CD4-positive, alpha-beta T cell treated with Interleukin-4 for 4 hours (primary cell): Measurements from ENCODE around the gene DCHS1.
A peak's percentile ranks its signal among the peaks of the same experiment; 100 is the strongest.
"Not testable (repeated sequence)": the region's sequence is repeated elsewhere in the genome, so short reads cannot be mapped to it uniquely, and the experiment has no call there.

Experiments
- DNase-seq: peaks from one replicate; pipeline ENCODE4 v3.0.0-alpha.2; 2020

The DCHS1 gene, protein sequence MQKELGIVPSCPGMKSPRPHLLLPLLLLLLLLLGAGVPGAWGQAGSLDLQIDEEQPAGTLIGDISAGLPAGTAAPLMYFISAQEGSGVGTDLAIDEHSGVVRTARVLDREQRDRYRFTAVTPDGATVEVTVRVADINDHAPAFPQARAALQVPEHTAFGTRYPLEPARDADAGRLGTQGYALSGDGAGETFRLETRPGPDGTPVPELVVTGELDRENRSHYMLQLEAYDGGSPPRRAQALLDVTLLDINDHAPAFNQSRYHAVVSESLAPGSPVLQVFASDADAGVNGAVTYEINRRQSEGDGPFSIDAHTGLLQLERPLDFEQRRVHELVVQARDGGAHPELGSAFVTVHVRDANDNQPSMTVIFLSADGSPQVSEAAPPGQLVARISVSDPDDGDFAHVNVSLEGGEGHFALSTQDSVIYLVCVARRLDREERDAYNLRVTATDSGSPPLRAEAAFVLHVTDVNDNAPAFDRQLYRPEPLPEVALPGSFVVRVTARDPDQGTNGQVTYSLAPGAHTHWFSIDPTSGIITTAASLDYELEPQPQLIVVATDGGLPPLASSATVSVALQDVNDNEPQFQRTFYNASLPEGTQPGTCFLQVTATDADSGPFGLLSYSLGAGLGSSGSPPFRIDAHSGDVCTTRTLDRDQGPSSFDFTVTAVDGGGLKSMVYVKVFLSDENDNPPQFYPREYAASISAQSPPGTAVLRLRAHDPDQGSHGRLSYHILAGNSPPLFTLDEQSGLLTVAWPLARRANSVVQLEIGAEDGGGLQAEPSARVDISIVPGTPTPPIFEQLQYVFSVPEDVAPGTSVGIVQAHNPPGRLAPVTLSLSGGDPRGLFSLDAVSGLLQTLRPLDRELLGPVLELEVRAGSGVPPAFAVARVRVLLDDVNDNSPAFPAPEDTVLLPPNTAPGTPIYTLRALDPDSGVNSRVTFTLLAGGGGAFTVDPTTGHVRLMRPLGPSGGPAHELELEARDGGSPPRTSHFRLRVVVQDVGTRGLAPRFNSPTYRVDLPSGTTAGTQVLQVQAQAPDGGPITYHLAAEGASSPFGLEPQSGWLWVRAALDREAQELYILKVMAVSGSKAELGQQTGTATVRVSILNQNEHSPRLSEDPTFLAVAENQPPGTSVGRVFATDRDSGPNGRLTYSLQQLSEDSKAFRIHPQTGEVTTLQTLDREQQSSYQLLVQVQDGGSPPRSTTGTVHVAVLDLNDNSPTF (N-terminal part only)

DNA sequence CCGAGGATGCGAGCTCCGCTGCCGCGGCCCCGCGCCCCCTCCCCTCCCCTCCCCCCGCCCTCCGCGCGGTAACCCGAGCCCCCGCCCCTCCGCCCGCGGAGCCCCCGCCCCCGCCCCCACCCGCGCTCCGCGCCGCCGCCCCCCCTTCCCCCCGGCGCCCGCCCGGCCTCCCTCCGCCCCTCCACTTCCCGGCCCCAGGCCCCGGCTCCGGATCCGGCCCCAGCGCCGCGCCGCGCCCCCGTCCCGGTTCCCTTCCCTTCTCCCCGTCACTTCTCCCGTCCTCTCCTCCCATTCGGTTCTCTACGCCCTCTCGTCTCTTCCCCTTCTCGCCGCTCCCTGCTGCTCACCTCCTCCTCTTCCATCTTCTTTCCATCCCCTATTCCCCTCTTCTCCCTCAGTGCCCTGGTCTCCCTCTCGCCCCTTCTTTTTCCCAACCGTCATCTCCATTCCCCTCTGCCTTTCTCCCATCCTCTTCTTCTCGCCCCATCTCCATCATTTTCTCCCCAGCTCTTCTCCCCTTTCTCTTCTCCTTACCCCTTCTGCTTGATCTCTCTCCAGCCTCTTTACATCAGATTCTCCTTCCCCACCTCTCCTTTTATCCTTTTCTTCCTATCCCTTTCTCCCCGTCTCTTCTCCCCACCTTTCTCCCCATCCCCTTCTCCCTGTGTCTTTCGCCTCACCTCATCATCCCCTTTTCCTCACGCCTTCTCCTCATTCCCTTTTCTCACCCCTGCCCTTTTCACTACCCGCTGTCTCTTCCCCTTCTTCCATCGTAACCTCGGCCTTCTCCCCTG is at the start of gene DCHS1:
TSS of gene DCHS1 (minus strand) at position 20 of the 794 bp plus-strand sequence. CDS start 14,196 bp downstream, outside the sequence.
- DNase-seq = no peak

DNA sequence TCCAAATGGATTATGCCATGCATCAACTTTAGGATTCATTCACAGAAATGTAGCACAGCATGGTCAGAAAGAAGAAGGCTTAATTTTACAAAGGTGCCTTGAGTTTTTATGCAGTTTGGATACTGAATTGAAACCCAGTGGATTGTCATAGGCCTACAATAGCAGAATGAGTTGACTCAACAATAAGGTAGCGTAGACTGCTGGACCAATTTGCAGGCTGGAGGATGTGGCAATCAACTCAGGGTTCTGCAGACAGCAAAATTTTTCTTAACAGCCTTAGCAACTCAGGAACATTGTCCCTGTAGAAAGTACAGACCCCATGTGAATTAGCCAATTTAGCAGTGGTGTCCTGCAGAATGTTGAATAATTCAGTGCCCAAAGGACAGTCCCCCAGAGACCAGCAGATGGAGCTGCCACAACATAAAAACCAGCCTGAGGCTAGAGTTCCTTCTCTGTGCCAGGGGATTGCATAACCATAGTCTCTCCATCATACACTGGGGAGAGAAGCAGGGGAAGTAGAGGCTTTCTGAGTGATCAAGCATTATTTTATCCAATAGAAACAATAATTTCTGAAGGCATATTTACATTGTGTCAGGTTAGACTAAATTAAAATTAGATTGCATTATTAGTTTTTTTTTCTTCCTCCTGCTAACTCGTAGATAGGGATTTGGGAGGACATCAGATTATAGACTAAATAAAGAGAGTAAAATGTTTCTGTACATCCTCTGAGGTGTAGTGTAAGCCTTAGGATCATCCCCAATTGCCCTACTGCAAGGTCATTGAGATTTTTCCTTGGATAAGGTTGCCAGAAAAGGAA is 47.8 kb upstream of the DCHS1 start:
- DNase-seq = peak; percentile 44

DNA sequence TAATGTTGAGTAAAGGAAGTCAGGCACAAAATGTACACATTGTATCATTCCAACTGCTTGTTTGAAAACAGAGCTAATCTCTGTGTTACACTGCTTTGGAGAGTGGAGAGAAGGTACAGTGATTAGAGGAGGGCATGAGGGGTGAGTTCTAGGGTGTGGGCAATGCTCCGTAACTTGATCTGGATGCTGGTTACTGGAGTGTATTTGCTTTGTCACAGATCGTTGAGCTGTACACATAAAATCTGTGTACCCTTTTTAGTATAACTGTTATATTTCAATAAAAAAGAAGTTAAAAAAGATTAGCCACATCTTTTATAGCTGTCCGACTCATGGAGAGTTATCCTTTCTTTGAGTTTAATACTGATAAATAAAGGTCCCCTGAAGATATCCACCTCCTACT is 46.3 kb upstream of the DCHS1 start:
- not testable (repeated sequence) for DNase-seq

DNA sequence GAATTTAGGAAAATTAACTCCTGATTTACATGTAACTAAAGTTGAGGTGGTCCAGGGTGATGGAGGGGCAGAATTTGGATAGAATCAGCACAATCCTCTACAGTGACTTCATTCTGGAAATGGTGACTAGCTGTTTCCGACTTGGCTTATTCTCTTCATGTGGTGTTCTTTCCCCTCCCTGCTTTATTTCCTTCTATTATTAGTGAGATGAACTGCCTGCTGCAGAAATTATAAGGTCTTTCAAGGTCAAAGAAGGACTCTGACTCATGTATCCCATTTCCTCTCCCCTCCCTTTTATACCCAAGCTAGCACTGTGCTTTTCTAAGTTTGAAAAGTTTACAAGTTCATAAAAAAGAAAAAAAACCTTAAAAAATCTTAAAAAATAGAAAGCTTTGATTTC is 39.8 kb upstream of the DCHS1 start:
- peak; percentile 34 for DNase-seq

- DNase-seq = no peak
These were observed 38.6 kb upstream of the DCHS1 start for GRCh38 chr11:6694229-6694535.

DNA sequence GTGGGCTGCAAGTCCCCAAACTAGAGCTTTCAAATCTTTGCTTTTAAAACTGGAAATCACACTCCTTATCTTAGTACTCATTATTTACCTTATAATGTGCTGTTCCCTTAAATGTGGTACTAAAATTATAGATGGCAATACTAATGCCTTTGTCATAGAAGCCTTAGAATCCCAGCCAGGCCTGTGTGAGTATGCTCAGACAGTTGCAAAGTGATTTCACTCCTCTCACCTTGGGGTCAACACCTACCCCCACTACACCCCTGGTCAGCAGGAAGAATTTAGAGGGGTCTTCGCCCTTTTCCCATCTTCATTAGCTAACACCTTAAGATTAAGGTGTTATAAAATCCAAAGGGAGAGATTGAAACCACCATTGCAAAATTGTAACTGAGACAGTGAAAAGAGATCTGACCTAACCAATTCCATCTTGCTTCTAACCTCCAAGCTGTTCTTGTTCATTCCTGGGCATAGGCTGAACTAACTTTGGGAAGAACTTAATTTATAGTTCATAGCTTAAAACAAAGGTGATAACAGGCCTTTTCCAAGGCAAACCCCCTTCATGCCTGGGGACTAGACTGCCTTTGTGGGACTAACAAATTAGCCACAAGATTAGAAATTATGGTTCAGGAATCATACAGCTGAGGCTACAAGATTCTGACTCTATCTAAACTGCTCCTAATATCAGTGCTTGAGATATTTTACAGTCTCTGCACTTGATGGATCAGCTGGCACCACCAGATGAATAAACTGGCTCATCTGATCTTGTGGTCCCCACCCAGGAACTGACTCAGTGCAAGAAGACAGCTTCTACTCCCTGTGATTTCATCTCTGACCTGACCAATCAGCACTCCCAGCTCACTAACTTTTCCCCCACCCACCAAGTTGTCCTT is 38.0 kb upstream of the DCHS1 start:
- DNase-seq = peak; percentile 81

DNA sequence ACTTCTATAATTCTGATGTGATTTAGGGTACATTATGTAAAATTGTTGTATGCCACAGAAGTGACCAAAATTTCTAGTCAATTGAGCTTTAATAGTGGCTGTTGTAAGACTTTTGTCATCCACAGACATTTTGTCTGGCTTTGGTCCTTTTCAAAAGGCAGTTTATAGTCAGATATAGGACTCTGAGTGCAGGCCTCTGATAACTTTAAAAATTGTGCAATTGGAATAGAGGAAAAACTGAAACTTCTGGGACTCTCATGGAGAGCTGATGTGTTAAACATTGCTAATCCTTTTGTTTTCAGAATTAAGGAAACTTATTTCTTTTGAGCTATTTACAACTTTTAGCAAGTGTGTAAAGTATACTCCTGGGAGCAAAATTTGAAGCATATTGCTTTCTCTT is 36.5 kb upstream of the DCHS1 start:
- no peak for DNase-seq

DNA sequence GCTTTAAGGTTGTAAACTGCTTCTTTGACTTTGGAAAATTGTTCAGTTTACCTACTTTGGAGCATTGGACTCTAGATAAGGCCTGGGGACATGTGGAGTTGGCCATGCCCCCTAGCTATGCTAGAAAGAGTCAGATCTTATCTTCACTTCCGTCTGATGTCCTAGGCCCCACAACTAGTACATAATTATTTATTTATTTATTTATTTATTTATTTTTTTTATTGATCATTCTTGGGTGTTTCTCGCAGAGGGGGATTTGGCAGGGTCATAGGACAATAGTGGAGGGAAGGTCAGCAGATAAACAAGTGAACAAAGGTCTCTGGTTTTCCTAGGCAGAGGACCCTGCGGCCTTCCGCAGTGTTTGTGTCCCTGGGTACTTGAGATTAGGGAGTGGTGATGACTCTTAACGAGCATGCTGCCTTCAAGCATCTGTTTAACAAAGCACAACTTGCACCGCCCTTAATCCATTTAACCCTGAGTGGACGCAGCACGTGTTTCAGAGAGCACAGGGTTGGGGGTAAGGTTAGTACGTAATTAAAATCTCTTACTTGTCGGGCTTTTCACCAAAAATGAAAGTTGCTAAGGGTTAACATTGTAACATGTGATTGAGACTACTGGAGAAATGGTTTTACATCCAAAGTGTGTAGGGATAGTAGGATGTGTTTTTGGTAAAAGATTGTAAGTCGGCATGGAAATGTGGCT is 35.0 kb upstream of the DCHS1 start:
- DNase-seq = not testable (repeated sequence)

DNA sequence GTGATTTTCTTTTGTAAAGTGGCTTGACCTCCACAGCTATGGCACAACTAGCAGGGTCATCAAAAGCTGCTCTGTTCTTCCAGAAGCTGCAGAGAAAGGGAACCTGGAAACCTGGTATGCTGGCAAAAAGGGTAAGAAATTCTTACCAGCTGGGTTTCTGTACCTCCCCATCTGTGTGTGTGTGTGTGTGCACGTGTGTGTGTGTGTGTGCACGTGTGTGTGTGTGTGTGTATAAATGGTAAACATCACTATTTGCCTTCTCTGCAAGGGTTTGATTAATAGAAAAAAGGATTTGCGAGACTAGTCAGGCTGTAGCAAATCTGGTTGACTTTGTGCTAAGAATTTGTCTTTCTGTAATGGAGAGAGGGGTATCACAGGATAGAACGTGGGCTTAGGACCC is 32.3 kb upstream of the DCHS1 start:
- DNase-seq = no peak

DNA sequence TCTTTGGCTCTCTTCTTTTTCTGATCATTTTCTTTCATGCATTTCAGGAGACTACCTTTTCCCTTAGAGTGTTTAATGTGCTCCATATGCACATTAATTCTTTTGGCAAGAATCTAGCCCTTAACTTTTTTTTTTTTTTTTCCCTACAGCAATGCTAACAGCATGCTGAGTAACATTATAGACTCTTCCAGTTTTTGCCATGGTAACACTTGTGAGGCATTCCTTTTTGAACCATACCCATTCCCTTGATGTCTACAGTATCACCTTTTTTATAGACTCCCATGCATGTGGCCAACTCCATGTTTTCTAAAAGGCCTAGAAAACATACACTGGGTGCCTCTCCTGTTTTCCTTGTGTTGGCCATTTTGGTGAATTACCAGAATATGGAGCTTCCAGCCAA is 30.4 kb upstream of the DCHS1 start:
- no peak for DNase-seq

DNA sequence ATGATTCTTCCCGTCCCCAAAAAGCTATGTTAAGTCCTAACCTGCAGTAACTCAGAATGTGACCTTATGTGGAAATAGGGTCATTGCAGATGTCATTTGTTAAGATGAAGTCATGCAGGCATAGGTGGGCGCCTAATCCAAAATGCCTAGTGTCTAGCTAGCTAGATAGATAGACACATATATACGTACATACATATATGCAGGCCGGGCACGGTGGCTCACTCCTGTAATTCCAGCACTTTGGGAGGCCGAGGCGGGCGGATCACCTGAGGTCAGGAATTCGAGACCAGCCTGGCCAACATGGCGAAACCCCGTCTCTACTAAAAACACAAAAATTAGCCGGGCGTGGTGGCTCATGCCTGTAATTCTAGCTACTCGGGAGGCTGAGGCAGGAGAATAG is 28.5 kb upstream of the DCHS1 start:
- not testable (repeated sequence) for DNase-seq

- DNase-seq = peak; percentile 99
These were observed 27.6 kb upstream of the DCHS1 start, which contains the start of gene MRPL17 for GRCh38 chr11:6682936-6683861. Gene MRPL17 (minus strand): TSS chr11:6683340. CDS start chr11:6683296, 44 bp downstream.

GRCh38 chr11:6682591-6682935 is 27.0 kb upstream of the DCHS1 start:
- DNase-seq = no peak

GRCh38 chr11:6681949-6682348 is 26.3 kb upstream of the DCHS1 start:
- DNase-seq = no peak

- DNase-seq = no peak
These were observed 25.9 kb upstream of the DCHS1 start for GRCh38 chr11:6681505-6681904.

DNA sequence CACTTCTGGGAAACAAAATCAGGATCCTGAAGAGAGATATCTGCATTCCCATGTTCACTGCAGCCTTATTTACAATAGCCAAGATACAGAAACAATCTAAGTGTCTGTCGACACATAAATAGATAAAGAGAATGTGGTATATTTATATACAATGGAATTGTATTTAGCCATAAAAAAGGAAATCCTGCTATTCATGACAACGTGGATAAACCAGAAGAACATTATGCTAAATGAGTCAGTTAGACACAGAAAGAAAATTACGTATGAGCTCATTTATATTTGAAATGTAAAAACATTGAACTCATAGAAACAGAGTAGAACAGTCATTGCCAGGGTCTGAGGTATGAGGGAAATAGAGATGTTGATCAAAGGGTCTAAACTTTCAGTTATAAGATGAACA is 21.4 kb upstream of the DCHS1 start:
- no peak for DNase-seq

DNA sequence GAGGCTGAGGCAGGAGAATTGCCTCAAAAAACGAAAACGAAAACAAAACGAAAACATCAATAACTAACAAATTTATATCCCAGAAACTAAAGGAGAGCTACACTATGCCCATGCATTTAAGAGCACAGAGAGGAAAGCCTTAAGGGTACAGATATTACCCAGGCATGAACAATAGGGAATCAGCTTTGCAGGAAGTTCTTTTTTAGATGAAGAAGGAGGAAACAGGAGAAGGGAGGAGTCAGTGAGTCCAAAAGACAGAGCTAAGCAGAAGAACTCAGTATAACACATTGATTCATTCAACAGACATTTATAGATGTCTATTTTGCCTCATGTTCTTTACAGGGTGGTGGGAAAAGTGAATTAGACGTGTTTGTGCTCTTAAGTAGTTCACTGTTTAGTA is 19.3 kb upstream of the DCHS1 start:
- no peak for DNase-seq

GRCh38 chr11:6674219-6674597 is 18.6 kb upstream of the DCHS1 start:
- DNase-seq = no peak
